LoVo (cell line): ENCODE results near the gene UBE2D2.

Source experiments
- DNase-seq: peaks from one replicate; pipeline ENCODE4 v3.0.0-alpha.2; 2016; ENCODE audit warnings: low spot score

UBE2D2 gene

DNA sequence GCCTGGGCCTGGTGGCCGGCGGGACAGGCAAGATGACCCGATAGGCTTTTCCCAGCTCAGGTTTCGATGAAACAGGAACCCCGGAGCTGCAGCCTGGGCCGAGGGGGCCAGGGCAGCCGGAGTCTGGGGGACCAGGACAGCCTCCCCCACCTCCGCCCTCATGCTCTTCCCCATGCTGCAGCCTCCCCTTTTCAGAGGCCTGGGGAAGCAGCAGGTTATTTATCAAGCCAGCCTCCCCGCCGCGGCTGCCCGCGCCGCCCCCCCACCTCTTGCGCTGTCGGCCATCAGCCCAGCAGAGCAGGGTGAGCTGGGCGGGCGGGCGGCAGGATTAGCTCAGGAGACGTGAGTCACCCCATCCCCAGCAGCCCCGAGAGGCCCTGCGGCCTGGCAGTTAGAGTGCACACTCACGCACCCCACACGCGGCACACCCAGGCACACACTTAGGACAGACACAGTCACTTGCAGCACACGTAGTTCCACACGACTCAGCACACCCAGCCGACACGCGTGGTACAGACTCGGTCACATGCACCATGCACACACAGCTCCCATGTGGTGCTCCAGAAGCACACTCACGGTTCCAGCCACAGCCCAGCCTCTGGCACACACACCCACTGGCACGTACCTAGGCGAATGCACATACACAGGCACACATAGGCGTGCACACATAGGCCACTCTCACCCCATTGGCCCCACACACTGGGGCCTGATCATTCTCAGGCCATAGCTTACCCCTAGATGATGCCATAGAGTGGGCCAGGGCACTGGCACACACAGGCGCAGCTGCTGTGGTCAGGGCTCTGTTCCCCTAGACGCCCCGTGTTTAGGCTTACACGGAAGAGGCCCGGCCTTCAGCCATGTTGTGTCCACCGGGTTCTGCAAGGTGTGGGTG lies 100.0 kb downstream of the UBE2D2 start:
- no peak for DNase-seq

DNA sequence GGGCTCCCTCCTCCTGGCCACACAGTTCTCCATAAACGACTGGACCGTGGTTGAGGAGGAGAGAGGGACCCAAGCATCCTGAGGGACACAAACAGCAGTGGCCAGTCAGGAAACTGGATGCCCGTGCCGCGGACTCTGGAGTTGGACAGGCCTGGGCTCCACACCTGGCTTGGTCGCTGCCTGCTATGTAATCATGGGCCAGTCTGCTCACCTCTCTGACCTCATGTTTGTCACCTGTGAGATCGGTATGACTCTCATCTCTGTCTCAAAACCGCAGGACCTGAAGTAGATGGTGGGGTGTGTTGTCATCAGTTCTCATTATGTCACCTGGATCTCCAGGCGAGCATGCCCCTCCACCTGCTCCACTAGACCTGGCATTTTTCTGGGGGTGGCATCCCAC lies 101.5 kb downstream of the UBE2D2 start:
- DNase-seq = no peak

DNA sequence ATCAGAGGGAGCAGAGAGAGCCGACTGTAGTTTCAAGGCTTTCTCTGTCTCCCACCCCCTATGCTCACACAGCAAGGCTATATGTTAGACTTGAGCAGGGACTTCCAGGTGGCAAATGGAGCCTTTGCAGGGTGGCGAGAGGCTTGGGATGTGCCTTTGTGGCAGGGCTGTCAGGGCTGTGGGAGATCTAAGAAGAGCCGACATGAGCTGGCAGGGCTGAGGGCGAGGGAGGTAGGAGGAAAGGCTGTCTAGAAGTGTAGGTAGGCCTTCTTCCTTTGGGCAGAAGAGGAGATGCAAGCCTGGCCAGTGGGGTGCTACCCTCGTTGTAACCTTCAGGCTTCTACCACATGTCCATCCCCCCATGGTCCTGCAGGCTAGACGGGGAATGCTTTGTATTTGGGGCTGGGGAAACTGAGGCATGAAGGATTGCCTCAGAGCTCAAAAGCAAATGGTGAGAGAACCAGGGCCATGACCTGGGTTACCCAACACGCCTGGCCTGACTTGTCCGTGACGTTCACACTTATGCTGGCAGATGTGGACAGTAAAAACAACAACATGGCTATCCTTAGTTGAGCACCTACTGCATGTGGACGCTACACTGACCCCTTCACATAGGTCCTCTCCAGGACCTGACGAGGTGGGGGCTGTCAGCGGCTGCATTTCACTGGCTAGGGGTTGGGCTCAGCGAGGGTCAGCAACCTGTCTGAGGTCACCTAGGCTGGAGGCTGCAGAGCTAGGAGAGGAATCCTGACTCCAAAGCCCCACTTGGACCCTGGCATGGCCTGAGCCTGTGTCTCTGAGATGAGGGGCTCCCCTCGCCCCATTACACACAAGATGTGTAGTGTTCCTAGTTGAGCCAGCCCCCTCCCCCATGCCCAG lies 102.3 kb downstream of the UBE2D2 start:
- no peak for DNase-seq

DNA sequence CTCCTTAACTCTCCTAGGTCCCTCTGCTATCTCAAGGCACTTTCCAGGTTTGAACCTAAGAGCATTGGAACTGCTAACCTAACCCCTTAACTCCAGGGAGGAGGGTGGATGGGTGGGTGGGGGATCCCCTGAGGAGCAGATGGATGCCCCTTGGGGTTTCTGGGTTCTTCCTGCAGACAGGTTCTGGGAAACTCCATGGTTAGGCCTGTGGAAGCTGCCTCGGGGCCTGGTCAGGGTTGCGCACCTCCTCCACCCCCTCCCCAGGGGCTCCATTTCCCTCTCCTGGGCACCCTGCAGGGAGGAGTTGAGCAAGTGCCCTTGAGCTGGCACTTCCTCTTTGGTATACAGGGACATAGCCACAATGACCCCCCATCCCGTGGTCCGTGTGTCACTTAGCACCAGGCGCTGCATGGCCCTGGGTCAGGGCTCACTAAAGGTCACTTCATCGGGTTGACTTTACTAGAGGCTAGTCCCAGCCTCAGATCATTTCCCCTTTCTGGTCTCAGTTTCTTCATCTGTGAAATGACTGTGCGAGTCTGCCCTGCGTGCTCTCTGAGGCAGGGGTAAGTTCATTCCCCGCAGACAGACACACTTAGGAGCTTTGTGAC lies 103.1 kb downstream of the UBE2D2 start:
- DNase-seq = no peak

GRCh38 chr5:139664727-139665351 lies 103.7 kb downstream of the UBE2D2 start:
- no peak for DNase-seq

GRCh38 chr5:139665626-139666025 lies 104.5 kb downstream of the UBE2D2 start:
- no peak for DNase-seq

DNA sequence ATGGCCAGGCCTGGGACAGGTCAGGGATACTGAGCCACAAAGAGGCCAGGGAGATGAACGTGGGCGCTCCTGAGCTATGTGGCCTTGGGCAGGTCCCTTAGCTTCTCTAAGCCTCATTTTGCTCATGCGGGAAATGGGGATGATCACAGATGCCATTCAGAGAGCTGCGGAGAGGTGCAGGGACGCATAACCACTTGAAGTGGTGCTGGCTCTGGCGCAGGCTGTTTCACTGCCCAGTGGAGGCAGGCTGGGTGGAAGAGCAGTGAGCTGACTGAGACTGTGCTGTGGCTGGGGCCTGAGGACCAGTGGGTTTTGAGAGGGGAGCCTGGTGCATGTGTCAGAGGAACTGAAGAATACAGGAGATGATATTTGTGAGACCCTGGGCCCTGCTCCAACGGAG lies 105.4 kb downstream of the UBE2D2 start:
- no peak for DNase-seq

DNA sequence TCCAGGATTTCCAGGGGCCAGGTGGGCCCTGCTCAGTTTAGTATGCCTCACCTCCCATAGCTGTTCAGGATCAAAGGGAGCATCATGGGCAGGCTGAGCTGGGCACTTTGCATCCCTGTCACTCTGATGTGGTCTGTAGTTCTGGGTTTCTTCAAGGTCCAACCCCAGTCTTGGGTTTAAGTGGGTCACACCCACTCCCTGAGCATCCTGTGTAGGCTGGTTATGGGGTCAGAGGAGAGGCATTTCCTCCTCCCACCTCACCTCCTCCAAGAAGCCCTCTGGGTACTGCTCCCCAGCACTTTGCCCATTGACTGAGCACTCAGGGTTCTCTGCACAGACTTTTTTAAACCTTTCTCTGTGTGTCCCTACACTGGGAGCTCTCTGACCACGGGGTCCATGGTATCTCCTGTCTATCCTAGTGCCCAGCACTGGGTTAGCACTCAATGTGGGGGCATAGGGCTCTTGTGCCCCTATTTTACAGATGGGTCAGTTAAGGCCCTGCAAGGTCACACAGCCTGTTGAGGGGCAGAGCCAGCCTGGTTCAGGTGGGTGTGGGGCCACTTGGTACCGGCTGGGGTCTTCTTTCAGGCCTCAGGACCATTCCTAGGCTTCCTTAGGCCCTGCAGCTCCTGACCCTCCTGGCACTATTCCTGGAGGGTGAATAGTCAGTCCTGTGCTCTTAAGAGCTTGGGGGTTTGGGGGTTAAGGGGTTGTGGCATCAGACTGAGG lies 106.0 kb downstream of the UBE2D2 start:
- DNase-seq = no peak

GRCh38 chr5:139667730-139668063 lies 106.6 kb downstream of the UBE2D2 start:
- DNase-seq = no peak

DNA sequence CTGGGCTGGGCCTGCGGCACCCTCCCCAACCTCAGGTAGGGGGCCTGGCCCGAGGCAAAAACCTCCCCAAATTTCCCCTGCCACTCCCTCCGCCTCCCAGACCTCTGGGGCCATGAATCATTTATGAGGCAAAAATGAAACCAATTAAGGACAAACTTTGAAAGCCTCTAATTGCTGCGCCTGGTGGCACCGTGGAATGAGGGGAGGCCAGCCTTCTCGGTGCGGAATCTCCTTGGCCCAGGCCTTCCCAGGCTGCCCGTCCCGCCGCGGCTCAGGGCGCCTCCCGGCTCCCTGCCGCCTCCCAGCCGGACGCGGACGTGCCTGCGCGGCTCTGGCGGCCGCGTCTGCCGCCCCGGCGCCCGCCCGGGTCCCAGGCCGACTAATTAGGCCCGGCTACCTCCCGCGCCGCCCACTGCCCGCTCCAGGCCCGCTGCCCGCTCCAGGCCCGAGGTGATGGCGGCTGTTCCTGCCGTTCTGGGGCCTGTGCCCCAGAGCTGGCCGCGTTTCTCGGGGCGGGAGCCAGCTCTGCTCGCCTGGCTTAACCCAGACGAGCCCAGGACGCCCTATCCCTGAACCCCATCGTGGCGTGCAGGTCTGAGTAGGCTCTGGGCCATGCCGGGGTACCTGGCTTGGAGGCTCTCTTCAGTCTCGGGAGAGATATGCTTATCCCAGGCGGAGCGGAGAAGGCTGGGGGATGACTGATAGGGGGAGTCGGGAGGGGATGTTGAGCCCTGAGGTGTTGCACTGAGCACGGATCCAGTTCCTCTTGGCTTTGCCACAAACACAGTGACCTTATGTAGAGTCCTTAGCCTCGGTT lies 107.1 kb downstream of the UBE2D2 start:
- DNase-seq = peak; percentile 47

DNA sequence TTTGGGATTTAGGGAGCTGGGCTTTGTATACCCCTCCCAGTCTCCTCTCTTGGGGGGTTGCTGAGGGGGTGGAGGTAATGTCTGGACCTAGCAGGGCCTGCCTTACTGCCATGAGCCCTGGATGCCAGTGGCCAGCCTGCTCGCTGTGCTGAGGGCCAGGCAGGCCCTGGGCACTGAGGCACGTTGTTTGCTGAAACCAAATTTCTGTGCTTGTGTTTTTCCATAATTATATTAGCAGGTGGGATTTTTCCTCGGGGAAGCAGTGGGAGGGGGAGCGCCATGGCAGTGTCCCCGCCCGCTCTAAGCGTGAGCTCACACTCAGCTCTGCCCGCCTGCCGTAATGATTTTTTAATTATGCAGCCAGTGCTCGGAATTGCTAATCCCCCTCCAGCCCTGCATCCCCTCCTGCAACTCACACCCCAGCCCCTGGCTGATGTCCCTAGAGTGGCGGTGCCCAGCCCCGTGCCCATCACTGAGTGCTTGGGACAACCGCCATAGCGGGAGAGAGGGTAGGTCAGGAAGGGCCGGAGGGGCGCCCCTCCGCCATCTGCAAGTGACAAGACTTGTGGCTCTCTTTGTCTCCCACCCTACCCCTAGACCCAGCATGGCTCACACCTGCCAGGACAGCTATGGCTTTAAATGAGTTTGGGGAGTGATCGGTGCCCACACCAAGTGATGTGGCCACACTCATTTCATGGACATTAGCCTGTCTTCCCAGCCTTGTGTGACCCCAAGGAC lies 108.0 kb downstream of the UBE2D2 start:
- DNase-seq = no peak

- DNase-seq = no peak
Measured at GRCh38 chr5:139669662-139670368, 108.7 kb downstream of the UBE2D2 start.

GRCh38 chr5:139670369-139671095 lies 109.4 kb downstream of the UBE2D2 start:
- DNase-seq = no peak

DNA sequence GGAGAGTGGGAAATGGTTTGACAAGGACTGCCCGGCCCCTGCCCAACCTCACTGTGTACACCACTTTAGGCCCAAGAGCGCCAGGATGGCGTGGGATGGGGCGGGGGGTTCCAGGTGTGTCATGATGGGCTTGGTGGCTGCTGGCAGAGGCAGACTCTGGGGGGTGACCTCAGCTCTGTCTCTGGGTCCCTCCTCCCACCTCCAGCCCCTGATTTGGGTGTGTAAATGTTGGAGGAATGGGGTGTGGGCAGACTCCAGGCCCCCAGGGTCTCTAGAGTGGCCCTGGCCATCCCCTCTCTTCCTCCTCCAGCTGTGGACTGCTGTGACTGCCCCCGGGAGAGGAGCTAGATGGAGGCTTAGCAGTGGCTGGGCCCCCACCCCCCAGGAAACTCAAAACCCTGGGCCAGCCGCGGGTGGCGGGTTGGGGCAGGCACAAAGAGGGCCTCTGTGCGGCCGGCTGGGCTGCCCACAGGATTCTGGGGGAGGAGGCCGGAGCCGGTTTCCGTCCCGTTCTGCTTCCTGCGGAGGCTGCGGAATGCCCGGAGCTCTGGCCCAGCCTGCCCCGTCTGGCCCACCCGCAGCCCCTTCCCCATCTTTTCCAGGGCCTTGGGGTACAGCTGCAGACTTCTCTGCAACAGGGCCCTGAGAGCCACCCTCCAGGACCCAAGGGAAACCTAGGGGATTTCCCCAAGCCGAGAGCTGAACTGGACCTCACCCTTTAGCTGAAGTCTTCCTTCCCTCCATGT lies 110.1 kb downstream of the UBE2D2 start:
- no peak for DNase-seq

DNA sequence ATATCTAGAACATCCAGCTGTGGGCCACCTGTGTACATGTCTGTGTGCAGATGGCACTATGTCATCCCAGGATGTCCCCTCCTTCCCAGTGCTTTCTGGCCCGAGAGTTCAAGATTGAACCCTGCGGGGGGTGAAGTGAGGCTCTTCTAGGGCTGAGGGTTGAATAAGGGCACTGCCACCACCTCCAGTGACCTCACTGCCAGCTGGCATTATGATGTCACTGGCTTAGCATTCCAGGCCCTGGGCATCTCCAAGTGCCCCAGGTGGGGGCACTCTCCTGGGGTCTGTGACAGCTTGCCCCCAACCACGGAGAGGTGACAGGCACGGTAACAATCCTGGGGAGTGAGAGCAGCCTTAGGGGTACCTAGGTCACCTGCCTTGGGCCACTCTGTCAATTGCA lies 114.1 kb downstream of the UBE2D2 start:
- DNase-seq = no peak

DNA sequence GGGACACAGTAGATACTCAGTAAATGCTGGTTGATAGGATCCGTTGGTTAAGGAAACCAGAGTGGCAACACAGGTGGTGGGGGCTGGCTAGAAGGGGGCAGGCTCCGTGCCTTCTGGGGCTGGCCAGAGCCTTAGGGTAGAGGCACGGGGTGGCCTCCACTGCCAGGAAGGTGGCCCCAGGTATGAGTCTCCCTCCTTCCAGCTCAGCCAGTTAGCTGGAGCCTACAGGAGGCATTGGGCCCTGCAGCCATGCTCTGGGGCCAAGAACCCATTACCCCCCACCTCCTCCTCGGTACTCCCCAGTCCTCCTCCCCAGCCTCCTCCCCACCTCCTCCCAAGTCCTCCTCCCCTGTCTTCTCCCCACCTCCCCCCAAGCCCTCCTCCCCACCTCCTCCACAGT lies 114.7 kb downstream of the UBE2D2 start:
- DNase-seq = no peak

- no peak for DNase-seq
Measured at GRCh38 chr5:139676406-139676805, 115.3 kb downstream of the UBE2D2 start.
